HepG2 (cell line): Measurements from ENCODE around the gene APOA1. TPM values are rescaled to one million over a fixed set of nuclear protein-coding genes. Genes with fewer than 3 reads are reported as not detected.

ENCODE experiments used
- CERS6 ChIP-seq: sonication (generic); formaldehyde crosslinking; IDR thresholded peaks from 2 replicates; pipeline ENCODE4 v1.5.0; 2020; ENCODE audit warnings: missing genetic modification reagents
- GABPB1 ChIP-seq: IDR thresholded peaks from 2 replicates; pipeline ENCODE4 v1.6.1; 2016; ENCODE audit warnings: mild to moderate bottlenecking, missing genetic modification reagents, moderate library complexity, missing compliant biosample characterization
- HCFC1 ChIP-seq: fragments of 150-350 bp; IDR thresholded peaks from 2 replicates; pipeline ENCODE4 v1.6.1; 2014; ENCODE audit warnings: low read depth, low read length
- SIN3B ChIP-seq: fragments of 150-350 bp; IDR thresholded peaks from 2 replicates; pipeline ENCODE4 v1.6.1; 2014; ENCODE audit warnings: low read length
- SKI ChIP-seq: fragments of 450-650 bp; IDR thresholded peaks from one replicate; pipeline ENCODE4 v1.6.1; 2018; ENCODE audit warnings: mild to moderate bottlenecking; ENCODE audit not compliant: partially characterized antibody
- SOX13 ChIP-seq, 3 experiments: fragments of 450-650 bp in 1 of 3; sonication (generic) in 1 of 3; formaldehyde crosslinking in 1 of 3; IDR thresholded peaks in 2 of 3; conservative IDR thresholded peaks in 1 of 3; 2 replicates each; pipeline versions ENCODE4 v1.5.0 to v1.6.1; 2016 to 2020; ENCODE audit warnings: antibody characterized with exemption in 1 of 3, mild to moderate bottlenecking in 1 of 3, missing compliant biosample characterization in 1 of 3, missing genetic modification reagents in 1 of 3, moderate library complexity in 1 of 3
- ZC3H4 ChIP-seq: sonication (generic); formaldehyde crosslinking; IDR thresholded peaks from 2 replicates; pipeline ENCODE4 v1.4.0; 2020; ENCODE audit warnings: missing genetic modification reagents, borderline replicate concordance
- ZFP82 ChIP-seq: sonication (generic); formaldehyde crosslinking; IDR thresholded peaks from 2 replicates; pipeline ENCODE4 v1.5.1; 2020; ENCODE audit warnings: mild to moderate bottlenecking, missing genetic modification reagents, borderline replicate concordance
- ZFY ChIP-seq: sonication (generic); formaldehyde crosslinking; IDR thresholded peaks from 2 replicates; pipeline ENCODE4 v1.4.0; 2020; ENCODE audit warnings: missing genetic modification reagents
- ZMYM2 ChIP-seq: sonication (generic); formaldehyde crosslinking; IDR thresholded peaks from 2 replicates; pipeline ENCODE4 v1.8.0; 2022; ENCODE audit warnings: mild to moderate bottlenecking, missing genetic modification reagents
- ZNF274 ChIP-seq: sonication (generic); formaldehyde crosslinking; IDR thresholded peaks from 2 replicates; pipeline ENCODE4 v1.5.1; 2020; ENCODE audit warnings: mild to moderate bottlenecking, missing genetic modification reagents
- ZNF292 ChIP-seq: sonication (generic); formaldehyde crosslinking; IDR thresholded peaks from 2 replicates; pipeline ENCODE4 v1.8.1; 2022; ENCODE audit warnings: mild to moderate bottlenecking, low read depth, missing genetic modification reagents, borderline replicate concordance
- ZNF329 ChIP-seq: sonication (generic); formaldehyde crosslinking; IDR thresholded peaks from 2 replicates; pipeline ENCODE4 v1.9.0; 2021; ENCODE audit warnings: low read depth, mild to moderate bottlenecking, missing genetic modification reagents
- ZNF331 ChIP-seq: sonication (generic); formaldehyde crosslinking; IDR thresholded peaks from 2 replicates; pipeline ENCODE4 v1.4.0; 2020; ENCODE audit warnings: missing genetic modification reagents
- ZNF484 ChIP-seq: sonication (generic); formaldehyde crosslinking; IDR thresholded peaks from 2 replicates; pipeline ENCODE4 v1.5.1; 2020; ENCODE audit warnings: mild to moderate bottlenecking, low read depth, missing genetic modification reagents, borderline replicate concordance
- ZNF510 ChIP-seq: sonication (generic); formaldehyde crosslinking; IDR thresholded peaks from 2 replicates; pipeline ENCODE4 v1.4.0; 2020; ENCODE audit warnings: low read depth, mild to moderate bottlenecking, missing genetic modification reagents
- ZNF616 ChIP-seq: sonication (generic); formaldehyde crosslinking; IDR thresholded peaks from 2 replicates; pipeline ENCODE4 v1.5.0; 2020; ENCODE audit warnings: low read depth, mild to moderate bottlenecking, missing genetic modification reagents
- ZNF687 ChIP-seq: sonication (generic); formaldehyde crosslinking; IDR thresholded peaks from 2 replicates; pipeline ENCODE4 v1.5.1; 2020; ENCODE audit warnings: mild to moderate bottlenecking, missing genetic modification reagents, moderate library complexity
- ZNF816 ChIP-seq: sonication (generic); formaldehyde crosslinking; IDR thresholded peaks from 2 replicates; pipeline ENCODE4 v1.8.0; 2022; ENCODE audit warnings: missing genetic modification reagents, mild to moderate bottlenecking, borderline replicate concordance
- ZNF839 ChIP-seq: sonication (generic); formaldehyde crosslinking; IDR thresholded peaks from 2 replicates; pipeline ENCODE4 v1.4.0; 2020; ENCODE audit warnings: missing genetic modification reagents, mild to moderate bottlenecking, borderline replicate concordance
- polyA plus RNA-seq, 8 experiments: library from polyadenylated mRNA; depleted of rRNA in 3 of 8; stranded (reverse) in 7 of 8; unstranded in 1 of 8; fragments of >200 nt; fragmentation: Illumina TruSeq in 4 of 8; extraction: Trizol in 4 of 8; gene quantifications; 2 replicates each; pipeline versions ENCODE4 v1.2.1 to v1.2.3, GENCODE V29; 2011 to 2016; ENCODE audit warnings: low read depth in 4 of 8, missing spikeins in 1 of 8, mixed read lengths in 1 of 8; ENCODE audit not compliant: insufficient read depth in 1 of 8
- total RNA-seq, 5 experiments: library from RNA; depleted of rRNA; stranded (reverse); fragments of >200 nt; fragmentation: Illumina TruSeq; extraction: Trizol; gene quantifications; 2 replicates each; pipeline ENCODE4 v1.2.3, GENCODE V29; 2016; ENCODE audit warnings: low read depth in 1 of 5
- TF ChIP-seq, protein P1 (sequence below): sonication (generic); formaldehyde crosslinking; IDR thresholded peaks from 2 replicates; pipeline ENCODE4 v1.8.0; 2023; ENCODE audit warnings: mild to moderate bottlenecking, missing genetic modification reagents

The APOA1 gene
- total and polyA plus RNA-seq, 2 of the 13 experiments (the other 11 are each of a cell fraction or from before 2014, with no cell fraction given), result 1,973 to 5,485 TPM

GRCh38 chr11:116835791-116836631, 1.4 kb downstream of the APOA1 start (continued):
- TF ChIP-seq ZNF616 (CRISPR knock-in tag) (0 out of 2 replicates have a peak, but pooled peaks have one; percentile 34), ZNF687 (CRISPR knock-in tag) (peak; percentile 96), ZMYM2 (CRISPR knock-in tag) (0 out of 2 replicates have a peak, but pooled peaks have one; percentile 33), GABPB1 (CRISPR knock-in tag) (peak; percentile 74), ZNF292 (CRISPR knock-in tag) (no peak), ZNF816 (0 out of 2 replicates have a peak, but pooled peaks have one; percentile 18), CERS6 (no peak), SOX13 (IDR thresholded peaks at IDR 0.05) (peak; percentile 15; the same call in 1 of the 2 replicates), SOX13 (CRISPR knock-in tag; conservative IDR thresholded peaks at IDR 0.05 in 1 of 2, IDR thresholded peaks at IDR 0.05 in 1 of 2) (peak in 1 of 2 experiments; percentile 28; a peak in 1 of 4 replicates), ZC3H4 (CRISPR knock-in tag) (peak; percentile 37; the same call in 1 of the 2 replicates), ZNF839 (CRISPR knock-in tag) (no peak), SIN3B (0 out of 2 replicates have a peak, but pooled peaks have one; percentile 30), ZFP82 (no peak), HCFC1 (no peak), SKI (no peak), ZNF274 (CRISPR knock-in tag) (no peak; the same call in 1 of the 2 replicates), ZNF329 (CRISPR knock-in tag) (0 out of 2 replicates have a peak, but pooled peaks have one; percentile 19), ZFY (CRISPR knock-in tag) (peak; percentile 38), ZNF331 (CRISPR knock-in tag) (peak; percentile 31; the same call in 1 of the 2 replicates), ZNF484 (CRISPR knock-in tag) (no peak), ZNF510 (CRISPR knock-in tag) (no peak)
- TF ChIP-seq, protein P1, sequence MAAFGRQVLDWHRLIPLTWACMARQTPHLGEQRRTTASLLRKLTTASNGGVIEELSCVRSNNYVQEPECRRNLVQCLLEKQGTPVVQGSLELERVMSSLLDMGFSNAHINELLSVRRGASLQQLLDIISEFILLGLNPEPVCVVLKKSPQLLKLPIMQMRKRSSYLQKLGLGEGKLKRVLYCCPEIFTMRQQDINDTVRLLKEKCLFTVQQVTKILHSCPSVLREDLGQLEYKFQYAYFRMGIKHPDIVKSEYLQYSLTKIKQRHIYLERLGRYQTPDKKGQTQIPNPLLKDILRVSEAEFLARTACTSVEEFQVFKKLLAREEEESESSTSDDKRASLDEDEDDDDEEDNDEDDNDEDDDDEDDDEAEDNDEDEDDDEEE (CRISPR knock-in tag), result 0 out of 2 replicates have a peak, but pooled peaks have one; percentile 17
